H9 (cell line): ENCODE results near the gene MEGF8. TPM values are rescaled to one million over a fixed set of nuclear protein-coding genes. Genes with fewer than 3 reads are reported as not detected.

Source experiments
- DNase-seq: peaks from one replicate; pipeline ENCODE4 v3.0.0-alpha.2; 2017
- H2AFZ ChIP-seq: one replicate; pipeline ENCODE4 v1.6.1; 2013; ENCODE audit warnings: mild to moderate bottlenecking, low read length, control low read depth, moderate library complexity
- H2AK5ac ChIP-seq: 2 replicates; pipeline ENCODE4 v1.6.1; 2013; ENCODE audit warnings: low read length, control low read depth, mixed read lengths; ENCODE audit not compliant: insufficient read length
- H2BK120ac ChIP-seq: one replicate; pipeline ENCODE4 v1.6.1; 2013; ENCODE audit warnings: low read depth, mild to moderate bottlenecking, low read length, control low read depth, inconsistent platforms; ENCODE audit not compliant: poor library complexity, severe bottlenecking
- H2BK12ac ChIP-seq: 2 replicates; pipeline ENCODE4 v1.6.1; 2013; ENCODE audit warnings: low read length, control low read depth, mixed read lengths, low read depth; ENCODE audit not compliant: insufficient read length
- H2BK15ac ChIP-seq: 2 replicates; pipeline ENCODE4 v1.6.1; 2013; ENCODE audit warnings: low read depth, low read length, control low read depth
- H2BK20ac ChIP-seq: one replicate; pipeline ENCODE4 v1.6.1; 2013; ENCODE audit warnings: low read depth, mild to moderate bottlenecking, low read length, control low read depth, inconsistent platforms; ENCODE audit not compliant: poor library complexity, severe bottlenecking
- H2BK5ac ChIP-seq: 2 replicates; pipeline ENCODE4 v1.6.1; 2013; ENCODE audit warnings: low read length, control low read depth, mixed read lengths; ENCODE audit not compliant: insufficient read length
- H3K14ac ChIP-seq: 2 replicates; pipeline ENCODE4 v1.6.1; 2013; ENCODE audit warnings: low read length, control low read depth; ENCODE audit not compliant: insufficient read depth
- H3K18ac ChIP-seq: 2 replicates; pipeline ENCODE4 v1.6.1; 2013; ENCODE audit warnings: low read depth, mild to moderate bottlenecking, mixed read lengths, low read length, control low read depth; ENCODE audit not compliant: insufficient read length
- H3K23ac ChIP-seq: 2 replicates; pipeline ENCODE4 v1.6.1; 2013; ENCODE audit warnings: low read length, control low read depth, mixed read lengths, low read depth; ENCODE audit not compliant: insufficient read length
- H3K23me2 ChIP-seq: 2 replicates; pipeline ENCODE4 v1.6.1; 2013; ENCODE audit warnings: low read depth, mild to moderate bottlenecking, mixed read lengths, low read length, control low read depth; ENCODE audit not compliant: insufficient read length, poor library complexity, severe bottlenecking
- H3K27ac ChIP-seq: 2 replicates; pipeline ENCODE4 v1.5.1; 2013; ENCODE audit warnings: low read length, control low read depth, mixed read lengths, low read depth; ENCODE audit not compliant: insufficient read length
- H3K27me3 ChIP-seq: 2 replicates; pipeline ENCODE4 v1.6.1; 2013; ENCODE audit warnings: low read length, control low read depth, inconsistent platforms; ENCODE audit not compliant: insufficient read depth
- H3K4ac ChIP-seq: 2 replicates; pipeline ENCODE4 v1.6.1; 2013; ENCODE audit warnings: low read depth, mild to moderate bottlenecking, control low read depth, inconsistent platforms, low read length, moderate library complexity
- H3K4me1 ChIP-seq: 2 replicates; pipeline ENCODE4 v1.6.1; 2013; ENCODE audit warnings: low read length, control low read depth, inconsistent platforms; ENCODE audit not compliant: insufficient read depth
- H3K4me2 ChIP-seq: 2 replicates; pipeline ENCODE4 v1.6.1; 2013; ENCODE audit warnings: low read length, control low read depth, mixed read lengths; ENCODE audit not compliant: insufficient read length, insufficient read depth
- H3K56ac ChIP-seq: 2 replicates; pipeline ENCODE4 v1.6.1; 2013; ENCODE audit warnings: low read depth, mild to moderate bottlenecking, mixed read lengths, low read length, control low read depth; ENCODE audit not compliant: insufficient read length
- H3K79me1 ChIP-seq: 2 replicates; pipeline ENCODE4 v1.6.1; 2013; ENCODE audit warnings: low read depth, mild to moderate bottlenecking, moderate library complexity, low read length, control low read depth, inconsistent platforms; ENCODE audit not compliant: insufficient read depth, poor library complexity, severe bottlenecking
- H3K79me2 ChIP-seq: 2 replicates; pipeline ENCODE4 v1.6.1; 2013; ENCODE audit warnings: low read length, control low read depth, inconsistent platforms; ENCODE audit not compliant: insufficient read depth
- H3K9ac ChIP-seq: 2 replicates; pipeline ENCODE4 v1.6.1; 2013; ENCODE audit warnings: low read length, control low read depth, mixed read lengths; ENCODE audit not compliant: insufficient read length; ENCODE audit errors: extremely low read depth
- H3K9me3 ChIP-seq: one replicate; pipeline ENCODE4 v1.6.1; 2013; ENCODE audit warnings: low read depth, low read length, inconsistent platforms; ENCODE audit not compliant: control insufficient read depth
- H3T11ph ChIP-seq: one replicate; pipeline ENCODE4 v1.6.1; 2013; ENCODE audit warnings: mild to moderate bottlenecking, low read length, control low read depth, inconsistent platforms
- H4K20me1 ChIP-seq: one replicate; pipeline ENCODE4 v1.6.1; 2013; ENCODE audit not compliant: control insufficient read depth, insufficient read length, insufficient read depth
- H4K5ac ChIP-seq: 2 replicates; pipeline ENCODE4 v1.6.1; 2013; ENCODE audit warnings: low read depth, mild to moderate bottlenecking, mixed read lengths, low read length, control low read depth; ENCODE audit not compliant: insufficient read length
- H4K8ac ChIP-seq: replicated peaks from 2 replicates; pipeline ENCODE4 v1.6.1; 2013; ENCODE audit warnings: low read length, control low read depth, mixed read lengths, low read depth; ENCODE audit not compliant: insufficient read length
- H4K91ac ChIP-seq: 2 replicates; pipeline ENCODE4 v1.6.1; 2013; ENCODE audit warnings: low read depth, mild to moderate bottlenecking, moderate library complexity, mixed read lengths, low read length, control low read depth; ENCODE audit not compliant: insufficient read length
- H3K27ac Mint-ChIP-seq, 3 experiments: 2 replicates in 2 of 3; 3 replicates in 1 of 3; pipeline ENCODE4 v1.8.0; 2020 to 2021; ENCODE audit warnings: mixed read lengths in 3 of 3, mild to moderate bottlenecking in 1 of 3, moderate library complexity in 1 of 3
- H3K27me3 Mint-ChIP-seq: 2 replicates; pipeline ENCODE4 v1.8.0; 2021; ENCODE audit warnings: low read depth, mild to moderate bottlenecking, moderate library complexity, mixed read lengths
- H3K36me3 Mint-ChIP-seq, 3 experiments: 2 replicates in 2 of 3; 3 replicates in 1 of 3; pipeline ENCODE4 v1.8.0; 2020 to 2021; ENCODE audit warnings: low read depth in 3 of 3, mixed read lengths in 3 of 3; ENCODE audit not compliant: insufficient read depth in 1 of 3
- H3K4me1 Mint-ChIP-seq, 2 experiments: 2 replicates each; pipeline ENCODE4 v1.8.0; 2020; ENCODE audit warnings: mixed read lengths in 2 of 2
- H3K4me3 Mint-ChIP-seq, 2 experiments: 2 replicates in 1 of 2; 3 replicates in 1 of 2; pipeline ENCODE4 v1.8.0; 2020 to 2021; ENCODE audit warnings: mild to moderate bottlenecking in 2 of 2, mixed read lengths in 2 of 2, moderate library complexity in 1 of 2
- H3K9me3 Mint-ChIP-seq, 2 experiments: 2 replicates in 1 of 2; 3 replicates in 1 of 2; pipeline ENCODE4 v1.8.0; 2020; ENCODE audit warnings: mild to moderate bottlenecking in 2 of 2, mixed read lengths in 2 of 2, moderate library complexity in 1 of 2
- CTCF ChIP-seq: fragments of 200-600 bp; sonication (generic); conservative IDR thresholded peaks from 3 replicates; pipeline ENCODE4 v1.8.0; 2021; ENCODE audit warnings: antibody characterized with exemption, mild to moderate bottlenecking
- WGBS: extraction: QIAGEN DNeasy Blood & Tissue Kit; methylation state at CpG from one replicate; pipeline ENCODE4 v1.1.7; 2013; ENCODE audit warnings: missing lambda C conversion rate, low lambda C conversion rate, mixed read lengths; ENCODE audit not compliant: insufficient read length; ENCODE audit errors: extremely low coverage; 5-methylcytosine and 5-hydroxymethylcytosine counted together
- total RNA-seq: library from RNA; stranded (reverse); gene quantifications from 2 replicates; pipeline ENCODE4 v1.2.1, GENCODE V29; 2021

MEGF8 gene
- total RNA-seq, 1 experiment from 2014 or later, result 28.4 TPM

GRCh38 chr19:42313840-42314755 lies 11.3 kb upstream of the MEGF8 start:
- H3K4me1 ChIP-seq, result no peaks in the 10 kb centered on the region
- no peak overlapping the region for H3K4ac ChIP-seq
- H4K20me1 ChIP-seq, result no peaks in the 10 kb centered on the region
- no peak overlapping the region for H2BK12ac ChIP-seq
- no peak overlapping the region for H2AK5ac ChIP-seq
- H2BK5ac ChIP-seq, result no peak overlapping the region
- Mint-ChIP-seq H3K27ac (no peak overlapping the region), H3K4me3 (peak overlapping the region; percentile 72 to 88), H3K4me1 (peaks cover 9 to 20% of the 10 kb centered on the region in 2 experiments), H3K36me3 (no peaks in the 10 kb centered on the region; a peak in 1 of 7 replicates), H3K9me3 (no peaks in the 10 kb centered on the region), H3K27me3 (peaks cover 60% of the 10 kb centered on the region)
- no peak overlapping the region for H2BK120ac ChIP-seq
- no peak overlapping the region for H4K91ac ChIP-seq
- H3K79me1 ChIP-seq, result no peaks in the 10 kb centered on the region
- H3T11ph ChIP-seq, result no peak overlapping the region
- H4K5ac ChIP-seq, result no peak overlapping the region
- no CpG with 5 or more reads among the region's 26 CpGs for WGBS
- H3K27ac ChIP-seq, result no peak overlapping the region
- no peak overlapping the region for H4K8ac ChIP-seq
- no peak overlapping the region for H3K18ac ChIP-seq
- no peak overlapping the region for H2BK15ac ChIP-seq
- H3K27me3 ChIP-seq, result peaks cover 3% of the 10 kb centered on the region; the same call in 1 of the 2 replicates
- no peak overlapping the region for H3K9ac ChIP-seq
- peaks cover 3% of the 10 kb centered on the region for H3K23me2 ChIP-seq
- no peak overlapping the region for H3K23ac ChIP-seq
- no peak for DNase-seq
- peak overlapping the region; percentile 35 for H3K4me2 ChIP-seq
- H3K9me3 ChIP-seq, result no peaks in the 10 kb centered on the region
- no peak overlapping the region for H3K14ac ChIP-seq
- no peak for TF ChIP-seq CTCF
- no peak overlapping the region for H2AFZ ChIP-seq
- H3K56ac ChIP-seq, result no peak overlapping the region
- no peaks in the 10 kb centered on the region for H3K79me2 ChIP-seq
- H2BK20ac ChIP-seq, result no peak overlapping the region
